ENCODE data around the gene HLA-E. TPM values are rescaled to one million over a fixed set of nuclear protein-coding genes. Genes with fewer than 3 reads are reported as not detected.
"Not testable (repeated sequence)": the region's sequence is repeated elsewhere in the genome, so short reads cannot be mapped to it uniquely, and the experiment has no call there.

HLA-E gene
- total RNA-seq, 1 donor from 2014 or later, result 484 TPM

DNA sequence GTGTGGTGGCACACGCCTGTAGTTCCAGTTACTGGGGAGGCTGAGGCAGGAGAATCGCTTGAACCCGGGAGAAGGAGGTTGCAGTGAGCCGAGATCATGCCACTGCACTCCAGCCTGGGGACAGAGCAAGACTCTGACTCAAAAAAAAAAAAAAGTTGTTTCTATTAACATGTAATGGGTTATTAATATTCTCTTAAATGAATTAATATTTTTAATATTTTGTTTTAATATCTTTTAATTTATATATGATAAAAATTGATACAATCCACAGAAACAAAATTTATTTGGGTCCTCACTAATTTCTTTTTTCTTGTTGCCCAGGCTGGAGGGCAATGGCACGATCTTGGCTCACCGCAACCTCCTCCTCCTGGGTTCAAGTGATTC is 620 bp upstream of the HLA-E start:
- Mint-ChIP-seq H3K4me1 (peaks cover 48% of the 10 kb centered on the region), H3K4me3 (peak overlapping the region; percentile 100), H3K27ac (peak overlapping the region; percentile 97), H3K36me3 (ENCODE audit: low read depth) (peaks cover 47% of the 10 kb centered on the region)
- DNase-seq, H3K9me3 Mint-ChIP-seq, H3K27me3 Mint-ChIP-seq: not testable (repeated sequence)
- intact Hi-C loops (cut with micrococcal nuclease), result loop anchor here (1.0 to 10.0 kb wide), 4 partner anchors 21 to 186 kb away; partner anchors contain the start of genes DHX16 and GNL1

DNA sequence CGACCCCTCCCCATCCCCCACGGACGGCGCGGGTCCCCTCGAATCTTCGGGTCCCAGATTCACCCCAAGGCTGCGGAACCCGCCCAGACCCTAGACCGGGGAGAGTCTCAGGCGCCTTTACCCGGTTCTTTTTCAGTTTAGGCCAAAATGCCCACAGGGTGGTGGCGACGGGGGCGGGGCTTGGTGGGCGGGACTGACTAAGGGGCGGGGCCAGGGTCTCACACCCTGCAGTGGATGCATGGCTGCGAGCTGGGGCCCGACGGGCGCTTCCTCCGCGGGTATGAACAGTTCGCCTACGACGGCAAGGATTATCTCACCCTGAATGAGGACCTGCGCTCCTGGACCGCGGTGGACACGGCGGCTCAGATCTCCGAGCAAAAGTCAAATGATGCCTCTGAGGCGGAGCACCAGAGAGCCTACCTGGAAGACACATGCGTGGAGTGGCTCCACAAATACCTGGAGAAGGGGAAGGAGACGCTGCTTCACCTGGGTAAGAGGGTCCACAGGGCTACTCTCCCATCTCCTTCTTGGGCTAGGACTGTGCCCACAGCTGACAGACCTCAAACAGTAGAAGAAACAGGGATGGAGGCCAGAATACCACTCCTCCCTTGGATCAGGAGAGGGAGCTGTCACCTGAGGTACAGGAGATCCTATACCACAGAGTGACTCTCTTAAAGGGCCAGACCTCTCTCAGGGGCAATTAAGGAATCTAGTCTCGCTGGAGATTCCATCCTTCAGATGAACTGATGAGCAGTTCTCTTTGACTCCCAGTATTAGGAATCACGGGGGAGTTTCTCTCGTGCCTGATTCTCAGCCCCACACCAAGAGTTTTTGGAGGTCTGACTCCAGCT is 942 bp downstream of the HLA-E start:
- peak; percentile 91 for DNase-seq
- intact Hi-C loops (cut with micrococcal nuclease), result loop anchor here (1.0 to 10.0 kb wide), 2 partner anchors 127 to 325 kb away; partner anchors contain the start of genes MRPS18B and PPP1R10
- peaks cover 57% of the 10 kb centered on the region for H3K4me1 Mint-ChIP-seq
- H3K9me3 Mint-ChIP-seq, result peaks cover 4% of the 10 kb centered on the region
- peak overlapping the region; percentile 100 for H3K4me3 Mint-ChIP-seq
- H3K36me3 Mint-ChIP-seq (ENCODE audit: low read depth), result peaks cover 58% of the 10 kb centered on the region
- no peaks in the 10 kb centered on the region for H3K27me3 Mint-ChIP-seq
- peak overlapping the region; percentile 97 for H3K27ac Mint-ChIP-seq

DNA sequence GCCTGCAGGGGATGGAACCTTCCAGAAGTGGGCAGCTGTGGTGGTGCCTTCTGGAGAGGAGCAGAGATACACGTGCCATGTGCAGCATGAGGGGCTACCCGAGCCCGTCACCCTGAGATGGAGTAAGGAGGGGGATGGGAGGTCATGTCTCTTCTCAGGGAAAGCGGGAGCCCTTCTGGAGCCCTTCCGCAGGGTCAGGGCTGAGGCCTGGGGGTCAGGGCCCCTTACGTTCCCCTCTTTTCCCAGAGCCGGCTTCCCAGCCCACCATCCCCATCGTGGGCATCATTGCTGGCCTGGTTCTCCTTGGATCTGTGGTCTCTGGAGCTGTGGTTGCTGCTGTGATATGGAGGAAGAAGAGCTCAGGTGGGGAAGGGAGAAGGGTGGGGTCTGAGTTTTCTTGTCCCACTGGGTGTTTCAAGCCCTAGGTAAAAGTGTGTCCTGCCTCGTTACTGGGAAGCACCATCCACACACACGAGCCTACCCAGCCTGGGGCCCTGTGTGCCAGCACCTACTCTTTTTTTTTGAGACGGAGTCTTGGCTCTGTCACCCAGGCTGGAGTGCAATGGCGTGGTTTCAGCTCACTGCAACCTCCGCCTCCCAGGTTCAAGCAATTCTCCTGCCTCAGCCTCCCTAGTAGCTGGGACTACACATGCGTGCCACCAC is 2.1 kb downstream of the HLA-E start:
- not testable (repeated sequence) for DNase-seq, H3K27me3 Mint-ChIP-seq, H3K9me3 Mint-ChIP-seq
- intact Hi-C loops (cut with micrococcal nuclease), result loop anchor here (10.0 kb wide), 1 partner anchor 323 kb away; no protein-coding TSS in a partner anchor
- H3K4me3 Mint-ChIP-seq, result peak overlapping the region; percentile 100
- H3K4me1 Mint-ChIP-seq, result peaks cover 64% of the 10 kb centered on the region
- H3K27ac Mint-ChIP-seq, result peak overlapping the region; percentile 97
- H3K36me3 Mint-ChIP-seq (ENCODE audit: low read depth), result peaks cover 58% of the 10 kb centered on the region

- peak overlapping the region; percentile 97 for H3K27ac Mint-ChIP-seq
- H3K4me1 Mint-ChIP-seq, result peaks cover 69% of the 10 kb centered on the region
- H3K27me3 Mint-ChIP-seq, result no peaks in the 10 kb centered on the region
- intact Hi-C loops (cut with micrococcal nuclease), result loop anchor here (10.0 kb wide), 1 partner anchor 323 kb away; no protein-coding TSS in a partner anchor
- peaks cover 4% of the 10 kb centered on the region for H3K9me3 Mint-ChIP-seq
- H3K4me3 Mint-ChIP-seq, result peak overlapping the region; percentile 100
- DNase-seq, result peak; percentile 67
- peaks cover 58% of the 10 kb centered on the region for H3K36me3 Mint-ChIP-seq (ENCODE audit: low read depth)
Observed at GRCh38 chr6:30491991-30492952, 3.0 kb downstream of the HLA-E start.

DNA sequence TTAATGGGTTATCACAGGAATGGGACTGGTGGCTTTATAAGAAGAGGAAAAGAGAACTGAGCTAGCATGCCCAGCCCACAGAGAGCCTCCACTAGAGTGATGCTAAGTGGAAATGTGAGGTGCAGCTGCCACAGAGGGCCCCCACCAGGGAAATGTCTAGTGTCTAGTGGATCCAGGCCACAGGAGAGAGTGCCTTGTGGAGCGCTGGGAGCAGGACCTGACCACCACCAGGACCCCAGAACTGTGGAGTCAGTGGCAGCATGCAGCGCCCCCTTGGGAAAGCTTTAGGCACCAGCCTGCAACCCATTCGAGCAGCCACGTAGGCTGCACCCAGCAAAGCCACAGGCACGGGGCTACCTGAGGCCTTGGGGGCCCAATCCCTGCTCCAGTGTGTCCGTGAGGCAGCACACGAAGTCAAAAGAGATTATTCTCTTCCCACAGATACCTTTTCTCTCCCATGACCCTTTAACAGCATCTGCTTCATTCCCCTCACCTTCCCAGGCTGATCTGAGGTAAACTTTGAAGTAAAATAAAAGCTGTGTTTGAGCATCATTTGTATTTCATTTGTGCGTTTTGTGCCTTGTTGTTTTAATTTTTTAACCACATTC is 4.4 kb downstream of the HLA-E start:
- Mint-ChIP-seq H3K9me3 (peaks cover 4% of the 10 kb centered on the region), H3K36me3 (ENCODE audit: low read depth) (peaks cover 54% of the 10 kb centered on the region), H3K4me3 (peak overlapping the region; percentile 100), H3K27ac (peak overlapping the region; percentile 88), H3K4me1 (peaks cover 65% of the 10 kb centered on the region), H3K27me3 (no peaks in the 10 kb centered on the region)
- DNase-seq, result peak; percentile 78
- intact Hi-C loops (cut with micrococcal nuclease), result loop anchor here (10.0 kb wide), 1 partner anchor 321 kb away; no protein-coding TSS in a partner anchor

- Mint-ChIP-seq H3K27ac (peak overlapping the region; percentile 88), H3K27me3 (no peaks in the 10 kb centered on the region), H3K36me3 (ENCODE audit: low read depth) (peaks cover 50% of the 10 kb centered on the region), H3K9me3 (no peaks in the 10 kb centered on the region), H3K4me1 (peaks cover 62% of the 10 kb centered on the region), H3K4me3 (peak overlapping the region; percentile 100)
- DNase-seq, result peak; percentile 66
- intact Hi-C loops (cut with micrococcal nuclease), result loop anchor here (10.0 kb wide), 1 partner anchor 320 kb away; no protein-coding TSS in a partner anchor
Observed at GRCh38 chr6:30494291-30494861, 5.1 kb downstream of the HLA-E start.

DNA sequence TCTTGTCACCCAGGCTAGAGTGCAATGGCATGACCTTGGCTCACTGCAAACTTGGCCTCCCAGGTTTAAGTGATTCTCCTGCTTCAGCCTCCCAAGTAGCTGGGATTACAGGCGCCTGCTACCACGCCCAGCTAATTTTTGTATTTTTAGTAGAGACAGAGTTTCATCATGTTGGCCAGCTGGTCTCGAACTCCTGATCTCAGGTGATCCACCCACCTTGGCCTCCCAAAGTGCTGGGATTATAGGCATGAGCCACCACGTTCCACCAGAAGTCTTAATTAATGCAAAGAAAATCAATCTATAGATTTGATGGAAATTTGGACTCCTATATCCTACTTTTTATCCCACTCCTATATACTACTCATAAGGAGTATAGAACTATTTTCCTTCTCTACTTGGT is 5.8 kb downstream of the HLA-E start:
- Mint-ChIP-seq H3K4me3 (peak overlapping the region; percentile 7), H3K36me3 (ENCODE audit: low read depth) (peaks cover 46% of the 10 kb centered on the region)
- H3K27me3 Mint-ChIP-seq, result not testable (repeated sequence)

GRCh38 chr6:30495993-30496392 is 6.7 kb downstream of the HLA-E start:
- peak overlapping the region; percentile 86 for H3K27ac Mint-ChIP-seq
- no peak for DNase-seq
- no peaks in the 10 kb centered on the region for H3K27me3 Mint-ChIP-seq
- peak overlapping the region; percentile 28 for H3K4me3 Mint-ChIP-seq
- H3K4me1 Mint-ChIP-seq, result peaks cover 65% of the 10 kb centered on the region
- H3K9me3 Mint-ChIP-seq, result no peaks in the 10 kb centered on the region
- peaks cover 37% of the 10 kb centered on the region for H3K36me3 Mint-ChIP-seq (ENCODE audit: low read depth)
- intact Hi-C loops (cut with micrococcal nuclease), result loop anchor here (1.0 to 10.0 kb wide), 4 partner anchors 12 to 319 kb away; no protein-coding TSS in a partner anchor

More for the DNA sequence above, 5.8 kb downstream of the HLA-E start:
- H3K27ac Mint-ChIP-seq, result peak overlapping the region; percentile 42
- not testable (repeated sequence) for DNase-seq, H3K9me3 Mint-ChIP-seq
- intact Hi-C loops (cut with micrococcal nuclease), result loop anchor here (10.0 kb wide), 1 partner anchor 320 kb away; no protein-coding TSS in a partner anchor
- peaks cover 62% of the 10 kb centered on the region for H3K4me1 Mint-ChIP-seq

GRCh38 chr6:30497261-30497599 is 7.9 kb downstream of the HLA-E start:
- H3K4me3 Mint-ChIP-seq, H3K27me3 Mint-ChIP-seq, H3K9me3 Mint-ChIP-seq, DNase-seq: not testable (repeated sequence)
- Mint-ChIP-seq H3K27ac (peak overlapping the region; percentile 86), H3K4me1 (peaks cover 58% of the 10 kb centered on the region), H3K36me3 (ENCODE audit: low read depth) (peaks cover 24% of the 10 kb centered on the region)
- intact Hi-C loops (cut with micrococcal nuclease), result loop anchor here (2.0 to 10.0 kb wide), 2 partner anchors 20 to 318 kb away; no protein-coding TSS in a partner anchor

DNA sequence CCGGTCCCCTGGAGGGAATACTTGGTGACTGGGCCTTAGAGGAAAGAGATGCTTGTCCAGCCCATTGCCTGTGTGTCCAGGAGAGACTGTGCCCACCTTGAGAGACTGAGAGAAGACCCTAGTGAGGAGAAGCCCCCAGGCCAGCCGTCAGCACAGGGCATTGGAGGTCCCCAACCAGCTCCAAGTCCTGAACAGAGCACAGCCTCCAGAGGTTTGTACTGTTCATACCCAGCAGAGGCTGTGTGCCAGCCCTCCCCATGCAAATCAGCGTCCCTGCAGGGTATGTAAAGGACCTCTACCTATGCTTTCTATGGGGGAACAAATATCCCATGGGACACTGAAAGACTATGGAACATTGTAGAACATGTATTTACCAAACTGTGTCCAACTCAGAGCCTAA is 8.4 kb downstream of the HLA-E start:
- intact Hi-C loops (cut with micrococcal nuclease), result loop anchor here (2.0 to 10.0 kb wide), 2 partner anchors 19 to 317 kb away; no protein-coding TSS in a partner anchor
- Mint-ChIP-seq H3K36me3 (ENCODE audit: low read depth) (peaks cover 19% of the 10 kb centered on the region), H3K4me1 (peaks cover 54% of the 10 kb centered on the region), H3K4me3 (no peak overlapping the region), H3K9me3 (no peaks in the 10 kb centered on the region), H3K27me3 (no peaks in the 10 kb centered on the region), H3K27ac (no peak overlapping the region)
- DNase-seq, result no peak

DNA sequence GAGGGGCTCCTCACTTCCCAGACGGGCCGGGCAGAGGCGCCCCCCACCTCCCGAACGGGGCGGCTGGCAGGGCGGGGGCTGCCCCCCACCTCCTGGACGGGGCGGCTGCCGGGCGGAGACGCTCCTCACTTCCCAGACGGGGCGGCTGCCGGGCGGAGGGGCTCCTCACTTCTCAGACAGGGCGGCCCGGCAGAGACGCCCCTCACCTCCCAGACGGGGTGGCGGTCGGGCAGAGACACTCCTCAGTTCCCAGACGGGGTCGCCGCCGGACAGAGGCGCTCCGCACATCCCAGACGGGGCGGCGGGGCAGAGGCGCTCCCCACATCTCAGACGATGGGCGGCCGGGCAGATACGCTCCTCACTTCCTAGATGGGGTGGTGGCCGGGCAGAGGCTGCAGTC is 9.4 kb downstream of the HLA-E start:
- not testable (repeated sequence) for H3K27ac Mint-ChIP-seq, DNase-seq, H3K27me3 Mint-ChIP-seq, H3K4me3 Mint-ChIP-seq, H3K9me3 Mint-ChIP-seq
- Mint-ChIP-seq H3K4me1 (peaks cover 49% of the 10 kb centered on the region), H3K36me3 (ENCODE audit: low read depth) (peaks cover 11% of the 10 kb centered on the region)
- intact Hi-C loops (cut with micrococcal nuclease), result loop anchor here (10.0 kb wide), 1 partner anchor 316 kb away; no protein-coding TSS in a partner anchor
